ENCODE measurements around the gene DPRX. TPM values are rescaled to one million over a fixed set of nuclear protein-coding genes. Genes with fewer than 3 reads are reported as not detected.

DPRX gene
- total RNA-seq, 6 donors from 2014 or later, result not detected

DNA sequence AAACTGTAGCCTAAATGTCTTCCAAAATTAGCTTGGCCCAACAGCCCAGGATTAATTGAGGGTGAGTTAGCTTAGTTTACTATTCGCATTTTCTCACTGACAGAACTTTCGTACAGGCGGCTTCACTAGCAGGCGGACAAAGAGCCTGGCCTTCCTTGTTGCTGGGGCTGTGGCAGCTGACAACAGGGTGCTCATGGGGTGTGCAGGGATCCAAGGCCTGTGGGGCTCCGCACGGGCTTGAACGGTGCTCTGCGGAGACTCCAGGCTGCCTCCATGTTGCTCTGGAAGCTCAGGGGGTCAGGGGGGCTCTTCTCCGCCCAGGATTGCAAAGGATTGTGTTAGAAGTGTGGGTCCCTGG lies 36.3 kb upstream of the DPRX start:
- H3K27ac ChIP-seq, result no peak overlapping the region
- no peaks in the 10 kb centered on the region for H3K4me1 ChIP-seq
- TF ChIP-seq EP300 (IDR thresholded peaks at IDR 0.05), result no peak
- no peak for TF ChIP-seq POLR2AphosphoS5 (IDR thresholded peaks at IDR 0.05)
- no peak for TF ChIP-seq POLR2A (IDR thresholded peaks at IDR 0.05)
- TF ChIP-seq, protein P1, sequence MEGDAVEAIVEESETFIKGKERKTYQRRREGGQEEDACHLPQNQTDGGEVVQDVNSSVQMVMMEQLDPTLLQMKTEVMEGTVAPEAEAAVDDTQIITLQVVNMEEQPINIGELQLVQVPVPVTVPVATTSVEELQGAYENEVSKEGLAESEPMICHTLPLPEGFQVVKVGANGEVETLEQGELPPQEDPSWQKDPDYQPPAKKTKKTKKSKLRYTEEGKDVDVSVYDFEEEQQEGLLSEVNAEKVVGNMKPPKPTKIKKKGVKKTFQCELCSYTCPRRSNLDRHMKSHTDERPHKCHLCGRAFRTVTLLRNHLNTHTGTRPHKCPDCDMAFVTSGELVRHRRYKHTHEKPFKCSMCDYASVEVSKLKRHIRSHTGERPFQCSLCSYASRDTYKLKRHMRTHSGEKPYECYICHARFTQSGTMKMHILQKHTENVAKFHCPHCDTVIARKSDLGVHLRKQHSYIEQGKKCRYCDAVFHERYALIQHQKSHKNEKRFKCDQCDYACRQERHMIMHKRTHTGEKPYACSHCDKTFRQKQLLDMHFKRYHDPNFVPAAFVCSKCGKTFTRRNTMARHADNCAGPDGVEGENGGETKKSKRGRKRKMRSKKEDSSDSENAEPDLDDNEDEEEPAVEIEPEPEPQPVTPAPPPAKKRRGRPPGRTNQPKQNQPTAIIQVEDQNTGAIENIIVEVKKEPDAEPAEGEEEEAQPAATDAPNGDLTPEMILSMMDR (IDR thresholded peaks at IDR 0.05), result no peak
- no peak for DNase-seq
- no peak for ATAC-seq (ENCODE audit: low FRiP score in 2 of 2)
- H3K4me3 ChIP-seq, result no peak overlapping the region
- no peaks in the 10 kb centered on the region for H3K27me3 ChIP-seq
- no peaks in the 10 kb centered on the region for H3K9me3 ChIP-seq
- 77 to 85% methylated on average over 5 to 9 of the region's 9 CpGs for WGBS, 2 donors
- no peaks in the 10 kb centered on the region for H3K36me3 ChIP-seq

DNA sequence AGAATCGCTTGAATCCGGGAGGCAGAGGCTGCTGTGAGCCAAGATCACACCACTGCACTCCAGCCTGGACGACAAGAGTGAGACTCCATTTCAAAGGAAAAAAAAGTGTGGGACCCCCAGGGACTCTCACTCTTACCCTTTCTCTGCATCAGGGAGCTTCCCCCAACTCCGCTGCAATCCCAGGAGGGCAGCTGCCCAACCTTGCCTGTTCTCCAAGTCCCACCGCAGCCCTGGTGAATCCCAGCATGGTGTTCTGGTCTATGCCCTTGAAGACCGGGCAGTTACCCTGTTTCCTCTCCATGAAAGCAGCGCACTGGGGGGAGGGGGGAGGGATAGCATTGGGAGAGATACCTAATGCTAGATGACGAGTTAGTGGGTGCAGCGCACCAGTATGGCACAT lies 35.7 kb upstream of the DPRX start:
- TF ChIP-seq, protein P1 (IDR thresholded peaks at IDR 0.05), result no peak
- TF ChIP-seq POLR2A (IDR thresholded peaks at IDR 0.05) (no peak), EP300 (IDR thresholded peaks at IDR 0.05) (no peak), POLR2AphosphoS5 (IDR thresholded peaks at IDR 0.05) (no peak)
- 85% methylated on average over 9 of the region's 9 CpGs for WGBS, 2 donors
- no peak overlapping the region for H3K27ac ChIP-seq
- H3K36me3 ChIP-seq, result no peaks in the 10 kb centered on the region
- no peaks in the 10 kb centered on the region for H3K27me3 ChIP-seq
- DNase-seq, result no peak
- no peak overlapping the region for H3K4me3 ChIP-seq
- ATAC-seq (ENCODE audit: low FRiP score in 2 of 2), result no peak
- no peaks in the 10 kb centered on the region for H3K9me3 ChIP-seq
- no peaks in the 10 kb centered on the region for H3K4me1 ChIP-seq

DNA sequence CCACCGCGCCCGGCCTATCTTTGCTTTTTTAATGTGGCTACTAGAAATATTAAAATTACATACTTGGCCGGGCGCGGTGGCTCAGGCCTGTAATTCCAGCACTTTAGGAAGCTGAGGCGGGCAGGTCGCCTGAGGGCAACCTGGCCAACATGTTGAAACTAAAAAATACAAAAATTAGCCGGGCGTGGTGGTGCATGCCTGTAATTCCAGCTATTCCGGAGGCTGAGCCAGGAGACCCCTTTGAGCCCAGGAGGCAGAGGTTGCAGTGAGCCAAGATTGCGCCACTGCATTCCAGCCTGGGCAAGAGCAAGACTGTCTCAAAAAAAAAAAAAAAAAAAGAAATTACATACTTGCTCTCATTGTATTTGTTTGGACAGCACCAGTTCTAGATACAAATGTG lies 34.8 kb upstream of the DPRX start:
- no peak for ATAC-seq (ENCODE audit: low FRiP score in 2 of 2)
- 72 to 74% methylated on average over 12 of the region's 12 CpGs for WGBS, 2 donors
- no peak overlapping the region for H3K27ac ChIP-seq
- no peak for DNase-seq
- TF ChIP-seq POLR2AphosphoS5 (IDR thresholded peaks at IDR 0.05), result no peak
- no peak for TF ChIP-seq POLR2A (IDR thresholded peaks at IDR 0.05)
- TF ChIP-seq, protein P1 (IDR thresholded peaks at IDR 0.05), result no peak
- TF ChIP-seq EP300 (IDR thresholded peaks at IDR 0.05), result no peak
- no peaks in the 10 kb centered on the region for H3K9me3 ChIP-seq
- no peaks in the 10 kb centered on the region for H3K36me3 ChIP-seq
- no peak overlapping the region for H3K4me3 ChIP-seq
- no peaks in the 10 kb centered on the region for H3K27me3 ChIP-seq
- H3K4me1 ChIP-seq, result no peaks in the 10 kb centered on the region

DNA sequence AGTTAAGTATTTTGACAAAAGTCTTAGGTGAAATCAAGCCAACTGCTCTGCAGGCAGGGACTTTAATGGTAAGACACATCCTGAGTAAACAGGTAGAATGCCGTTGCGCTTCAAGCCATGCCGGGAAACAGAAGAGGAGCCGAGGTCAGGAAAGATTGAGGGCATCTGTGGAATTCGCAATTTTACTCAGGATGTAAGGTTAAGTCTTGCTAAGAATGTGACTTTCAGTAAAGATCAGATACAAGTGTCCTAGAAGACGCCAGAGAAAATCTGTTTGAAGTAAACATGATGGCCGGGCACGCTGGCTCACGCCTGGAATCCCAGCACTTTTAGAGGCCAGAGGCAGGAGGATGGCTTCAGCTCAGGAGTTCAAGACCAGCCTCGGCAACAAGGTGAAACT lies 33.4 kb upstream of the DPRX start:
- WGBS, 2 donors, result 70 to 71% methylated on average over 10 of the region's 10 CpGs
- no peaks in the 10 kb centered on the region for H3K4me1 ChIP-seq
- no peaks in the 10 kb centered on the region for H3K27me3 ChIP-seq
- H3K36me3 ChIP-seq, result no peaks in the 10 kb centered on the region
- H3K4me3 ChIP-seq, result no peak overlapping the region
- no peaks in the 10 kb centered on the region for H3K9me3 ChIP-seq
- TF ChIP-seq, protein P1 (IDR thresholded peaks at IDR 0.05), result no peak
- no peak for TF ChIP-seq POLR2AphosphoS5 (IDR thresholded peaks at IDR 0.05)
- no peak for TF ChIP-seq EP300 (IDR thresholded peaks at IDR 0.05)
- TF ChIP-seq POLR2A (IDR thresholded peaks at IDR 0.05), result no peak
- no peak for DNase-seq
- no peak for ATAC-seq (ENCODE audit: low FRiP score in 2 of 2)
- H3K27ac ChIP-seq, result no peak overlapping the region

DNA sequence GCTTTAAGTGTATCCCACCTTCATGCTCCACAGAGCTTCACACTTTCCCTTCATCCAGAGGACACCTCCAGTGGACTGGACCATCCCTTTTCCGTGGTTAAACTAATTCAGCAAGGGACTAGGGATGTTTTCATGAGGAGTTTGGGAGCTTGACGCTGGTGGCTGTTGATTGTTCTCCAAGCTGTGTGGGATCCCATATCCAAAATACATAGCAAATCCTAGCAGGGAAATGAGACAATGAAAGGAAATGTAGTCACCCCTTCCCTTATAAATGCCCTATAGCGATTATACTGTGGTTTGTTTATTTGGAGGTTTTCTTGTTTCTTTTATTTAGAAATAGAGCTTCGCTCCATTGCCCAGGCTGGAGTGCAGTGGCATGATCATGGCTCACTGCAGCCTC lies 31.6 kb upstream of the DPRX start:
- ATAC-seq (ENCODE audit: low FRiP score in 2 of 2) (no peak), DNase-seq (no peak)
- 58 to 71% methylated on average over 4 of the region's 4 CpGs for WGBS, 2 donors
- Histone ChIP-seq H3K9me3 (no peaks in the 10 kb centered on the region), H3K4me1 (no peaks in the 10 kb centered on the region), H3K27ac (peak overlapping the region; percentile 24 to 76 (median 62)), H3K4me3 (no peak overlapping the region), H3K36me3 (no peaks in the 10 kb centered on the region), H3K27me3 (no peaks in the 10 kb centered on the region)
- TF ChIP-seq POLR2A (IDR thresholded peaks at IDR 0.05), result no peak
- TF ChIP-seq, protein P1 (IDR thresholded peaks at IDR 0.05), result no peak
- peak in 1 of 4 donors; percentile 41 for TF ChIP-seq EP300 (IDR thresholded peaks at IDR 0.05)
- peak in 1 of 2 donors; percentile 28 for TF ChIP-seq POLR2AphosphoS5 (IDR thresholded peaks at IDR 0.05)
